GM23338 (cell line): ENCODE data around the gene PRPF31. TPM values are rescaled to one million over a fixed set of nuclear protein-coding genes. Genes with fewer than 3 reads are reported as not detected.

ENCODE experiments used
- ATAC-seq: fragments of 200-7000 bp; cut with Tn5 transposase; 3 replicates; pipeline ENCODE4 v1.9.1; 2020
- DNase-seq: peaks from one replicate; pipeline ENCODE4 v3.0.0-alpha.2; 2015; ENCODE audit warnings: low spot score
- H2AFZ ChIP-seq: fragments of 200-600 bp; sonication (generic); 2 replicates; pipeline ENCODE4 v1.8.0; 2016; ENCODE audit warnings: antibody characterized with exemption, mild to moderate bottlenecking, moderate library complexity
- H3F3A ChIP-seq: fragments of 200-600 bp; sonication (generic); replicated peaks from 2 replicates; pipeline ENCODE4 v1.8.0; 2017; ENCODE audit warnings: antibody characterized with exemption, mixed run types, low read depth
- H3K27ac ChIP-seq: fragments of 200-600 bp; sonication (generic); 2 replicates; pipeline ENCODE4 v1.6.1; 2016; ENCODE audit warnings: low read depth
- H3K27me3 ChIP-seq: fragments of 200-600 bp; sonication (generic); 2 replicates; pipeline ENCODE4 v1.8.0; 2016; ENCODE audit warnings: mild to moderate bottlenecking, mixed run types, moderate library complexity; ENCODE audit not compliant: insufficient read depth
- H3K36me3 ChIP-seq: fragments of 200-600 bp; sonication (generic); 2 replicates; pipeline ENCODE4 v1.8.0; 2016; ENCODE audit warnings: mild to moderate bottlenecking; ENCODE audit not compliant: insufficient read depth
- H3K4me1 ChIP-seq: fragments of 200-600 bp; sonication (generic); 2 replicates; pipeline ENCODE4 v1.8.0; 2016; ENCODE audit warnings: mild to moderate bottlenecking, moderate library complexity; ENCODE audit not compliant: insufficient read depth
- H3K4me2 ChIP-seq: fragments of 200-600 bp; sonication (generic); 2 replicates; pipeline ENCODE4 v1.7.1; 2017; ENCODE audit warnings: mixed run types
- H3K4me3 ChIP-seq: fragments of 200-600 bp; sonication (generic); 2 replicates; pipeline ENCODE4 v1.6.1; 2016; ENCODE audit warnings: mixed run types
- H3K79me2 ChIP-seq: fragments of 200-600 bp; sonication (generic); replicated peaks from 2 replicates; pipeline ENCODE4 v1.8.0; 2017; ENCODE audit warnings: mild to moderate bottlenecking; ENCODE audit not compliant: insufficient read depth
- H3K9me2 ChIP-seq: fragments of 200-600 bp; sonication (generic); 2 replicates; pipeline ENCODE4 v1.8.0; 2017; ENCODE audit not compliant: insufficient read depth
- H4K20me1 ChIP-seq: fragments of 200-600 bp; sonication (generic); replicated peaks from 2 replicates; pipeline ENCODE4 v1.8.0; 2017; ENCODE audit warnings: mild to moderate bottlenecking; ENCODE audit not compliant: insufficient read depth
- H3K27ac Mint-ChIP-seq: 2 replicates; pipeline ENCODE4 v1.8.0; 2020; ENCODE audit warnings: inconsistent platforms, mild to moderate bottlenecking, moderate library complexity, mixed read lengths
- H3K27me3 Mint-ChIP-seq: 3 replicates; pipeline ENCODE4 v1.8.0; 2022; ENCODE audit warnings: low read depth, mild to moderate bottlenecking, moderate library complexity, mixed read lengths, inconsistent platforms; ENCODE audit not compliant: insufficient read depth, poor library complexity
- H3K36me3 Mint-ChIP-seq: 3 replicates; pipeline ENCODE4 v1.8.0; 2021; ENCODE audit warnings: low read depth, mild to moderate bottlenecking, inconsistent platforms, moderate library complexity, mixed read lengths
- H3K4me1 Mint-ChIP-seq: 3 replicates; pipeline ENCODE4 v1.8.0; 2020; ENCODE audit warnings: mild to moderate bottlenecking, inconsistent platforms, mixed read lengths
- H3K4me3 Mint-ChIP-seq: 3 replicates; pipeline ENCODE4 v1.8.0; 2021; ENCODE audit warnings: moderate library complexity, mild to moderate bottlenecking, inconsistent platforms, mixed read lengths
- H3K9me3 Mint-ChIP-seq: 3 replicates; pipeline ENCODE4 v1.8.0; 2020; ENCODE audit warnings: moderate library complexity, mild to moderate bottlenecking, inconsistent platforms, mixed read lengths
- CREB1 ChIP-seq: fragments of 250-450 bp; sonication (Bioruptor Pico); IDR thresholded peaks from 2 replicates; pipeline ENCODE4 v1.5.0; 2020; ENCODE audit warnings: low read depth, mild to moderate bottlenecking, moderate library complexity
- CTCF ChIP-seq, 2 experiments: fragments of 200-600 bp in 1 of 2; sonication (generic) in 1 of 2; conservative IDR thresholded peaks; 2 replicates each; pipeline versions ENCODE4 v1.5.1 to v1.6.1; 2016 to 2017; ENCODE audit warnings: antibody characterized with exemption in 2 of 2, low read depth in 2 of 2, mild to moderate bottlenecking in 2 of 2, moderate library complexity in 1 of 2
- ETS1 ChIP-seq: IDR thresholded peaks from 2 replicates; pipeline ENCODE4 v1.6.1; 2016; ENCODE audit warnings: antibody characterized with exemption
- EZH2 ChIP-seq: fragments of 200-600 bp; sonication (generic); IDR thresholded peaks from one replicate; pipeline ENCODE4 v1.8.0; 2017; ENCODE audit warnings: antibody characterized with exemption, mild to moderate bottlenecking, low read depth; ENCODE audit not compliant: unreplicated experiment
- POLR2AphosphoS5 ChIP-seq: IDR thresholded peaks from 2 replicates; pipeline ENCODE4 v1.6.1; 2016; ENCODE audit warnings: antibody characterized with exemption, low read depth
- REST ChIP-seq: IDR thresholded peaks from one replicate; pipeline ENCODE4 v1.6.1; 2018; ENCODE audit warnings: antibody characterized with exemption; ENCODE audit not compliant: unreplicated experiment
- STAT1 ChIP-seq: IDR thresholded peaks from one replicate; pipeline ENCODE4 v1.6.1; 2016; ENCODE audit warnings: antibody characterized with exemption; ENCODE audit not compliant: unreplicated experiment
- ZNF114 ChIP-seq: fragments of 250-450 bp; sonication (Bioruptor Pico); IDR thresholded peaks from 2 replicates; pipeline ENCODE4 v1.5.0; 2020; ENCODE audit warnings: mild to moderate bottlenecking, moderate library complexity
- ZNF331 ChIP-seq: fragments of 250-450 bp; sonication (Bioruptor Pico); IDR thresholded peaks from 2 replicates; pipeline ENCODE4 v1.5.0; 2020; ENCODE audit warnings: low read depth, mild to moderate bottlenecking, moderate library complexity
- polyA plus RNA-seq: library from polyadenylated mRNA; unstranded; fragments of >200 nt; fragmentation: Nextera tagmentation; extraction: Ambion mirVana; gene quantifications from 2 replicates; pipeline ENCODE4 v1.2.1, GENCODE V29; 2016
- total RNA-seq: library from RNA; depleted of rRNA; stranded (reverse); fragments of >200 nt; shearing (Covaris generic); gene quantifications from 2 replicates; pipeline ENCODE4 v1.2.3, GENCODE V29; 2014

The PRPF31 gene
- total and polyA plus RNA-seq, 2 experiments from 2014 or later, result 83.3 to 94.2 TPM

- TF ChIP-seq CTCF (conservative IDR thresholded peaks at IDR 0.05; ENCODE audit: low read depth in 2 of 2) (no peak), EZH2 (no peak), ZNF331 (no peak), POLR2AphosphoS5 (no peak), ETS1 (no peak)
These were observed 12.8 kb downstream of the PRPF31 start (continued) for GRCh38 chr19:54128441-54128725.

GRCh38 chr19:54128796-54129616 lies 13.5 kb downstream of the PRPF31 start:
- H3K27me3 Mint-ChIP-seq, result peaks cover 12% of the 10 kb centered on the region
- no peak for TF ChIP-seq STAT1
- no peak for TF ChIP-seq REST
- no peak for TF ChIP-seq ZNF114 (CRISPR knock-in tag)
- TF ChIP-seq EZH2, result no peak
- TF ChIP-seq CREB1 (CRISPR knock-in tag), result no peak
- no peak for TF ChIP-seq ETS1
- TF ChIP-seq CTCF (conservative IDR thresholded peaks at IDR 0.05; ENCODE audit: low read depth in 2 of 2), result no peak

More at GRCh38 chr19:54128796-54129616, 13.5 kb downstream of the PRPF31 start:
- no peak overlapping the region for H2AFZ ChIP-seq
- H3K9me3 Mint-ChIP-seq, result no peaks in the 10 kb centered on the region
- H3K27ac Mint-ChIP-seq, result no peak overlapping the region
- ATAC-seq, result no peak
- no peaks in the 10 kb centered on the region for H3K4me1 Mint-ChIP-seq
- H3K4me1 ChIP-seq, result no peaks in the 10 kb centered on the region
- H3K36me3 ChIP-seq, result peaks cover 7% of the 10 kb centered on the region; the same call in 1 of the 2 replicates
- H3K79me2 ChIP-seq, result no peaks in the 10 kb centered on the region
- H3K4me3 ChIP-seq, result no peak overlapping the region
- H3K9me2 ChIP-seq, result no peaks in the 10 kb centered on the region
- no peaks in the 10 kb centered on the region; the same call in 1 of the 2 replicates for H4K20me1 ChIP-seq
- H3K27ac ChIP-seq, result no peak overlapping the region
- peaks cover 48% of the 10 kb centered on the region for H3K36me3 Mint-ChIP-seq
- DNase-seq, result no peak
- no peak overlapping the region for H3K4me3 Mint-ChIP-seq
- 0 out of 2 replicates have a peak, but pooled peaks cover 4% of the 10 kb centered on the region for H3F3A ChIP-seq
- no peaks in the 10 kb centered on the region for H3K27me3 ChIP-seq
- H3K4me2 ChIP-seq, result no peak overlapping the region
